Activated CD4-positive, alpha-beta memory T cell treated with anti-CD3 and anti-CD28 coated beads for 36 hours (primary cell): ENCODE data around the gene RAB37. TPM values are rescaled to one million over a fixed set of nuclear protein-coding genes. Genes with fewer than 3 reads are reported as not detected.

Source experiments
- CTCF ChIA-PET: fragments of 350-600 bp; sonication (Branson Sonifier 250); formaldehyde crosslinking; loops from one replicate; lab custom pipeline; 2021; ENCODE audit warnings: antibody characterized with exemption, inconsistent platforms; lab: Charles Lee
- POLR2A ChIA-PET: fragments of 350-600 bp; sonication (Branson Sonifier 250); formaldehyde crosslinking; loops from one replicate; lab custom pipeline; 2021; ENCODE audit warnings: antibody characterized with exemption; lab: Charles Lee
- DNase-seq: peaks from one replicate; pipeline ENCODE4 v3.0.0-alpha.2; 2020
- H3K27ac Mint-ChIP-seq: one replicate; pipeline ENCODE4 v1.8.0; 2021; ENCODE audit warnings: mixed read lengths
- H3K27me3 Mint-ChIP-seq: one replicate; pipeline ENCODE4 v1.8.0; 2021; ENCODE audit warnings: mixed read lengths
- H3K36me3 Mint-ChIP-seq: one replicate; pipeline ENCODE4 v1.8.0; 2021; ENCODE audit warnings: mixed read lengths
- H3K4me1 Mint-ChIP-seq: one replicate; pipeline ENCODE4 v1.8.0; 2021; ENCODE audit warnings: low read depth, mixed read lengths
- H3K4me3 Mint-ChIP-seq: one replicate; pipeline ENCODE4 v1.8.0; 2021; ENCODE audit warnings: mild to moderate bottlenecking, mixed read lengths
- H3K9me3 Mint-ChIP-seq: one replicate; pipeline ENCODE4 v1.8.0; 2021; ENCODE audit warnings: mixed read lengths
- intact Hi-C: fragments of 100-400 bp; cut with micrococcal nuclease; formaldehyde crosslinking; loops from one replicate; pipeline ENCODE4 v1.15.1; 2023
- total RNA-seq, 2 experiments: library from RNA; stranded (reverse); gene quantifications; one replicate each; pipeline ENCODE4 v1.2.3, GENCODE V29; 2021

Gene RAB37
- total RNA-seq, 2 experiments from 2014 or later, result 6.5 to 7.0 TPM

DNA sequence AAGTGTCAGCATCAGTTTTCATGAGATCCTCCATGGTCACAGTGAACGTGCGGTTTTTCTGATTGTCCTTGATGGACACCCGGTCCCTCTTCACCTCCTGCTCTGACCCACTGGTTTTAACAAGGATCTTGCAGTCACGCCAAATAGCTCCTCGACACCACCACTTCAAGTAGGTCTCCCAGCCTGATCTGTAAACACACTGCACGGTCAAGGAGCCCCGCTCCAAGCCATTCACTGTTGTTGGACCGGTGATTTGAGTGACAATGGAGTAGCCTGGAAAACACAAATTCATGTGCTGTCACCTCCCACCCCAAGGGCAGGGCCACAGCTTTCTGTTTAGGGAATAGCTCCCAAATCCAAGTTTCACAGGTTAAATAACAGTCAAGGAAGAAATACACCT, 32.5 kb upstream of the RAB37 start:
- Mint-ChIP-seq H3K4me1 (no peaks in the 10 kb centered on the region), H3K9me3 (no peaks in the 10 kb centered on the region), H3K27ac (no peak overlapping the region), H3K4me3 (no peak overlapping the region), H3K36me3 (no peaks in the 10 kb centered on the region), H3K27me3 (peaks cover 3% of the 10 kb centered on the region)
- POLR2A ChIA-PET, result no interaction called here
- intact Hi-C loops, result no loop called here
- CTCF ChIA-PET, result no interaction called here
- DNase-seq, result no peak

DNA sequence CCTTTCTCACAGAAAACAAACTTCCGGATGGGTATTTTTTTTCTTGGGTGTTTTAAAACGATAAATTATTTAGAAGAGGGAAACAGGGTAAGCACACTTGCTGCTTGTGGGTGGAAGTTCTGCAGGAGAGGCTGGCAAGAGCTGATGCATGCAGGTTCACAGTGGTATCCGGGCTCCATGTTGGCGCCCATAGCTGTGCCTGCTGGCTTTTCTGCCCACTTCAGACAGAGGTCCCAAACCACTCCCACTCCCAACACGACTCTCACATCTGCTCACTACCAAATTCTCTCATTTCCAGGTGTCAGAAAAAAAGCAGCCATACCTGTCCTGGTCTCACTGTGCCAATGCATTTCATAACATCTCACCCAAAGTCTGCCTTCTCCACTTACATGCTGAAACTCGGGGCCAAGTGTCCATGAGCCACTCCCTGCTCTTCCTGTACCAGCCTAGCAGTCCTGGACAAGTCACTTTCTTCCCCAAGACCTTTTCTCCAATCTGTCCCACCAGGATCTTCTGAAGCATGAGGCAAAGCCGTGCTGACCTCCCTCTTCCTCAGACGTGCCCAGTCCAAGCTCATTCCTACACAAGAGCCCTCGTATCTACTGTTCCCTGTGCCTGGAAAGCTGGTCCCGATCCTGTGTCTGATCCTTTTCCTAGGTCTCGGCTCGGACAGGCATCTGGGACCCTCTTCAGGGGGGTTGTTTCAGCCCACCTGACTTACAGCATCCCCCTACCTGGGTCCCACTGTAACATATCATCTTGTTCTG, 25.8 kb upstream of the RAB37 start:
- Mint-ChIP-seq H3K27me3 (peaks cover 8% of the 10 kb centered on the region), H3K27ac (no peak overlapping the region), H3K36me3 (no peaks in the 10 kb centered on the region), H3K4me1 (peaks cover 5% of the 10 kb centered on the region), H3K9me3 (no peaks in the 10 kb centered on the region), H3K4me3 (no peak overlapping the region)
- intact Hi-C loops, result no loop called here
- ChIA-PET CTCF (interaction anchor here (0.6 kb wide), 1 partner anchor 69 kb away, joined by 5 read pairs; no protein-coding TSS in a partner anchor), POLR2A (no interaction called here)
- no peak for DNase-seq

DNA sequence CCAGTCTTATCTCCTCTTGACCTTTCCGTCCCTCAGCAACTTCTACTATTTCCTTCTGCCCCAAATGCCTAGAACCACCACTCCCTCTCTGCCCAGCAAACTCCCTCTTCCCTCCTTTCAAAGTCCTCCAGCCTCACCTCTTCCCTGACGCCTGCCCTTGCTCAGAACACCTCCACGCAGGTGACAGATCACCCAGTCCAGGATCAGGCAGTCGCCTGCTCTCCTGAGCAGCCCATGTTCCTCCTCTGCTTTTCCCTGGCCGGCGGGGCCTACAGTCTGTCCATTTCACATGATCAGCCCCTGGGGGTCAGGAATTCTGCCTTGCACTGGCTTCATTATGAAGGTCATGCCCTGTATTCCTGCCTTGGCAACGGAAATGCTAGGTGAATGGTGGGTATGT, 24.8 kb upstream of the RAB37 start:
- no peak for DNase-seq
- H3K4me3 Mint-ChIP-seq, result no peak overlapping the region
- no peaks in the 10 kb centered on the region for H3K9me3 Mint-ChIP-seq
- no peak overlapping the region for H3K27ac Mint-ChIP-seq
- ChIA-PET CTCF (interaction anchor here (0.6 kb wide), 1 partner anchor 70 kb away, joined by 5 read pairs; no protein-coding TSS in a partner anchor), POLR2A (no interaction called here)
- no peaks in the 10 kb centered on the region for H3K36me3 Mint-ChIP-seq
- intact Hi-C loops, result no loop called here
- H3K27me3 Mint-ChIP-seq, result peaks cover 8% of the 10 kb centered on the region
- peaks cover 5% of the 10 kb centered on the region for H3K4me1 Mint-ChIP-seq

DNA sequence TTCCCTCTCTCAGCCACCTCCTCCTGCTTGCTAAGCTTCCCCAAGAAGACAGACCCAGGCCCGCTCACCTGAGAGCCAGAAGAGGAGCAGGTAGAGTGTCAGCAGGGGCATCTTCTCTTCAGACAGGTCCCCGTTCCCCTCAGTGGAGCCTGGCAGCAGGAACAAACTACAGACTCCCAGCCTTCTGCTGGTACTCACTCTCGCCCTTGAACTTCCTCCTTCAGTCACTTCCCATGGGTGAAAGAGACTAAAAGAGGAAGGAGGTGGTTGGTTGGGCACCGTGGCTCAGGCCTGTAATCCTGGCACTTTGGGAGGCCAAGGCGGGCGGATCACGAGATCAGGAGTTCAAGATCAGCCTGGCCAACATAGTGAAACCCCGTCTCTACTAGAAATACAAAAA, 24.3 kb upstream of the RAB37 start, which contains the start of gene CD300LF:
Gene CD300LF, minus strand, starts transcription at position 168 of the 400 bp plus-strand sequence. Its CDS starts 57 bp downstream, at position 111.
- Mint-ChIP-seq H3K36me3 (no peaks in the 10 kb centered on the region), H3K4me1 (peaks cover 5% of the 10 kb centered on the region), H3K4me3 (no peak within 1 kb of the TSS), H3K9me3 (no peaks in the 10 kb centered on the region), H3K27me3 (peaks cover 8% of the 10 kb centered on the region), H3K27ac (no peak within 1 kb of the TSS)
- intact Hi-C loops, result no loop called here
- no peak for DNase-seq
- CTCF ChIA-PET, result no interaction called here
- POLR2A ChIA-PET, result no interaction called here

DNA sequence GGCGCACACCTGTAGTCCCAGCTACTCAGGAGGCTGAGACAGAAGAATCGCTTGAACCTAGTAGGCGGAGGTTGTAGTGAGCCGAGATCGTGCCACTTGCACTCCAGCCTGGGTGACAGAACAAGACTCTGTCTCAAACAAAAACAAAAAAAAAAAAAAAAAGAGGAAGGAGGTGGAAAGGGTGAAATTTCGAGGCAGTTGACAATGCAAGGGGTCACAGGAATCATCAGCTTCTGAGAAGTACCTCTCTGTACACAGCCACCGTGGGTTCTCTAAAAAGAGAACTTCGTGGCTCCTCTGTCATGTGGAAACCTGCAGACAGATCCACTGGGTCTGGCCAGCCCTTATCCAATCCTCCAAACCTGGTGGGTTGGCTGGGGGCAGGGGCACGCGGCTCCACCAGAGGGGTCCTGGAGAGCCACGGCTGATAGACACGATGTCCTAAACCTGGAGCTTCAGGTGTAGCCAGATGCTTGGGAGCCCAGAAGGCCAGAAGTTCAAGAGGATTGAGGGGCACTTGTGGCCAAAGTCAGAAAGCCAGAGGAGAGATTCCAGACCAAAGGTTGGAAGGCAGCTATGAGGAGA, 23.8 kb upstream of the RAB37 start:
- H3K27me3 Mint-ChIP-seq, result peaks cover 8% of the 10 kb centered on the region
- H3K4me1 Mint-ChIP-seq, result peaks cover 5% of the 10 kb centered on the region
- ChIA-PET POLR2A (no interaction called here), CTCF (interaction anchor here (1.0 kb wide), 1 partner anchor 56 kb away, joined by 5 read pairs; no protein-coding TSS in a partner anchor)
- DNase-seq, result no peak
- no peak overlapping the region for H3K27ac Mint-ChIP-seq
- H3K9me3 Mint-ChIP-seq, result no peaks in the 10 kb centered on the region
- H3K4me3 Mint-ChIP-seq, result no peak overlapping the region
- H3K36me3 Mint-ChIP-seq, result no peaks in the 10 kb centered on the region
- intact Hi-C loops, result no loop called here

DNA sequence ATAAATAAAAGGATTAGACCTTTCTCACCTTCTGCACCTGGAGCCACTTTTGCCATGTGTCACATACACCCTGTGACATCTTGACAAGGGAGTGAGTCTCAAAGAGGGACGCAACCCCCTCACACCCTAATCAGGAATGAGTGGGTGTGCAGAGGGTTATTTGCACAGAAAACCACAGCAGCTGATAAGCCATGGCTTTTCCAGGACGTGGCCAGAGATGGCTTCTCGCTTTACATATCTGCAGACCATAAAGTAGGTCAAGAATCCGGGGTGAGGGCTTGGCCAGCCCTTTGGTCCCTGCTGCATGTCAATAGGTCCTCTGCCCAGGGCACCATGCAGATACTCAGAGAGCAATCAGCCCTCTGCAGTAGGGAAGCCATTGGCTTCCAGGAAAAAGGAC, 21.9 kb upstream of the RAB37 start:
- no peak overlapping the region for H3K4me3 Mint-ChIP-seq
- no peak for DNase-seq
- no peaks in the 10 kb centered on the region for H3K9me3 Mint-ChIP-seq
- ChIA-PET CTCF (interaction anchor here (0.9 kb wide), 1 partner anchor 58 kb away, joined by 3 read pairs; no protein-coding TSS in a partner anchor), POLR2A (no interaction called here)
- no peak overlapping the region for H3K27ac Mint-ChIP-seq
- H3K27me3 Mint-ChIP-seq, result peaks cover 8% of the 10 kb centered on the region
- intact Hi-C loops, result no loop called here
- H3K4me1 Mint-ChIP-seq, result peaks cover 5% of the 10 kb centered on the region
- H3K36me3 Mint-ChIP-seq, result no peaks in the 10 kb centered on the region

DNA sequence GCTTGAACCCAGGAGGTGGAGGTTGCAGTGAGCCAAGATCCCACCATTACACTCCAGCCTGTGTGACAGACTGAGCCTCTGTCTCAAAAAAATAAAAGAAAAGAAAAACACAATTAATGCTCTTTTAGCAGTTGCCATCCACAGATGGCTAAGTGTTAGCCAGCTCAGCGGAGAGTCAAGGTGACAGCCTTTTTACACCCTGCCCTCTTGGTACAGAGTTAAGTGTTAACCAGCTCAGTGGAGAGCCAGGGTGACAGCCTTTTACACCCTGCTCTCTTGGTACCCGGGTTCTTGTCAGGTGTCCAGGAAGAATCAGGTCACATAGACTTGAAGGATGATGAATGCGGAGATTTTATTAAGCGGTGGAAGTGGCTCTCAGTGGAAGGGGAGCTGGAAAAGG, 16.6 kb upstream of the RAB37 start:
- H3K9me3 Mint-ChIP-seq, result no peaks in the 10 kb centered on the region
- H3K27ac Mint-ChIP-seq, result no peak overlapping the region
- POLR2A ChIA-PET, result no interaction called here
- H3K4me1 Mint-ChIP-seq, result no peaks in the 10 kb centered on the region
- no peak for DNase-seq
- CTCF ChIA-PET, result interaction anchor here (0.8 kb wide), 2 partner anchors 50 to 63 kb away, joined by 3 read pairs; no protein-coding TSS in a partner anchor
- no peaks in the 10 kb centered on the region for H3K27me3 Mint-ChIP-seq
- no peak overlapping the region for H3K4me3 Mint-ChIP-seq
- H3K36me3 Mint-ChIP-seq, result no peaks in the 10 kb centered on the region
- intact Hi-C loops, result no loop called here

DNA sequence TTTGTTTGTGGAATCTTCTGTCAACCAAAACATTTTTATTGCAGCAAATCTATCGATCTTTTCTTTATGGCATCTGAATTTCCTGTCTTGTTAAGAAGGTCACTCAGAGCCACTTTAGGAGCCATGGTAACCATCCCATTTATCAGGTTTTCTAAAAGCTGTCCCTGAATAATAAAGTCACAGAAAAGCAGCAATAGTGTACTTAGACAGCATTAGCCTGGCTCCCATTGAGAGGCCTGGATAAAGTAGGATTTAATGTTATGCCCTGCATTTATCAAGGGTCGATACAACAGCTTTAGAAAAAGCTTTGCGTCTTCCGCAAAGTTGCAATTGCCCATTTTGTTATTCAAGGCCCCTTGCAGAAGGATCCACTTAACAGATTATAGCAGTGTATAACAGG, 14.3 kb upstream of the RAB37 start:
- Mint-ChIP-seq H3K4me1 (no peaks in the 10 kb centered on the region), H3K4me3 (no peak overlapping the region), H3K27me3 (no peaks in the 10 kb centered on the region), H3K36me3 (no peaks in the 10 kb centered on the region), H3K27ac (no peak overlapping the region), H3K9me3 (no peaks in the 10 kb centered on the region)
- ChIA-PET POLR2A (no interaction called here), CTCF (interaction anchor here (0.6 kb wide), 1 partner anchor 14 kb away, joined by 3 read pairs; the partner anchor contains the start of gene RAB37)
- intact Hi-C loops, result no loop called here
- no peak for DNase-seq

DNA sequence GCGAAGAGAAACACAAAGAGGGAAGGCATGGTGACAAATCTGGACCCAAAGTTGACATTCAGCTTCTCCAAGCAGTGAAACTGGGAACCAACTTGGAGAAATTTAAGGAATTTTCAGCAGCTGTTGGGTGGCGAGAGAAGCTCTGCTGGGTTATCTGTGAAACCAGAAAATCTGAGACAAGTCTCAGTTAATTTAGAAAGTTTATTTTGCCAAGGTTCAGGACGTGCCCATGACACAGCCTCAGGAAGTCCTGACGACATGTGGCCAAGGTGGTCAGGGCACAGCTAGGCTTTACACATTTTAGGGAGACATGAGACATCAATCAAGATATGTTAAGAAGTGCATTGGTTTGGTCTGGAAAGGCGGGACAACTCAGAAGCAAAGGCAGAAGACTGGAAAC, 13.2 kb upstream of the RAB37 start:
- H3K27ac Mint-ChIP-seq, result no peak overlapping the region
- H3K4me3 Mint-ChIP-seq, result no peak overlapping the region
- no peaks in the 10 kb centered on the region for H3K27me3 Mint-ChIP-seq
- ChIA-PET CTCF (interaction anchor here (1.2 to 4.5 kb wide), 2 partner anchors 13 to 66 kb away, joined by 3 to 12 read pairs; partner anchors contain the start of gene RAB37), POLR2A (no interaction called here)
- no peaks in the 10 kb centered on the region for H3K9me3 Mint-ChIP-seq
- H3K36me3 Mint-ChIP-seq, result no peaks in the 10 kb centered on the region
- H3K4me1 Mint-ChIP-seq, result no peaks in the 10 kb centered on the region
- no peak for DNase-seq
- intact Hi-C loops, result no loop called here

DNA sequence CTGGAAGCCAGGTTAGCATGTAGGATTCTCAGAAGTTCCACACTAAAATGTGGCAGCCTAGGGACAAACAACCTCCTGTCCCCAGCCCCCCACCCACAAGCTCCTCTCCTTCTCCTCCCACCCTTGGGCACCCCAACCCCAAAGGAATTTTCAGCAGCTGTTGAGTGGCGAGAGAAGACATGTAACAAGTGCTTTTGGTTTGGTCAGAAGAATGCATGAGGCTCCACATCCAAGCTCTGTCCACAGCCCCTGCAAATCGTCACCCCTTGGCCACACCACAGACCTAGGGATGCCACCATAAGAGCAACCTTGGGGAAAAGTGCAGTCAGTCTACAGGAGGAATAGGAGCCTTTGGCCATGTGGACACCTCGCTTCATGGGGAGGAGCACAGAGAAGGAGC, 11.9 kb upstream of the RAB37 start:
- CTCF ChIA-PET, result interaction anchor here (4.5 kb wide), 1 partner anchor 68 kb away, joined by 12 read pairs; no protein-coding TSS in a partner anchor

DNA sequence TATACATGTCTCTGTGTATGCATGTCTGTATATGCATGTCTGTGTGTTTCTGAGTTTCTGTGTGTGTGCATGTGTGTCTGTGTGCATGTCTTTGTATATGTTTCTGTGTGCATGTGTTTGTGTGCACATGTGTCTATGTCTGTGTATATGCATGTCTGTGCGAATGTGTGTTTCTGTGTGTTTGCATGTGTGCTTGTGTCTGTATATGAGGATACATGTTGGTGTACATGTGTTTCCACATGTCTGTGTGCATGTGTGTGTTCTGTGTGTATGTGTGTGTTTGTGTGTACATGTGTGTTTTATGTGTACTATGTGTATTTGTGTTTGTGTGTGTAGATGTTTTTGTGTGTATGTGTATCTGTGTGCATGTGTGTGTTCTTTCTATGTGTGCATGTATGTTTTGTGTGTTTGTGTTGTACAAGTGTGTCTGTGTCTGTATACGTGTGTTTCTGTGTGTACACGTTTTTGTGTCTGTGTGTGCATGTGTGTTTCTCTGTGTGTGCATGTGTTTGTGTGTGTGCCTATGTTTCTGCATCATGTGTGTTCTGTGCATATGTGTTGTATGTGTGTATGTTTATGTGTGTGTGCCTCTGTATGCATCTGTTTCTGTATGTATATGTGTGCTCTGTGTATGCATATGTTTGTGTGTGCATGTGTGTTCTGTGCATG, 8.9 kb upstream of the RAB37 start:
- no peak overlapping the region for H3K4me3 Mint-ChIP-seq
- DNase-seq, result no peak
- POLR2A ChIA-PET, result no interaction called here
- no peaks in the 10 kb centered on the region for H3K36me3 Mint-ChIP-seq
- CTCF ChIA-PET, result no interaction called here
- H3K4me1 Mint-ChIP-seq, result peaks cover 13% of the 10 kb centered on the region
- intact Hi-C loops, result no loop called here
- no peak overlapping the region for H3K27ac Mint-ChIP-seq
- no peaks in the 10 kb centered on the region for H3K27me3 Mint-ChIP-seq
- no peaks in the 10 kb centered on the region for H3K9me3 Mint-ChIP-seq

More for the DNA sequence above, 11.9 kb upstream of the RAB37 start:
- POLR2A ChIA-PET, result interaction anchor here (0.6 kb wide), 1 partner anchor 36 kb away, joined by 3 read pairs; no protein-coding TSS in a partner anchor
- H3K9me3 Mint-ChIP-seq, result no peaks in the 10 kb centered on the region
- H3K4me1 Mint-ChIP-seq, result peaks cover 2% of the 10 kb centered on the region
- no peaks in the 10 kb centered on the region for H3K27me3 Mint-ChIP-seq
- intact Hi-C loops, result no loop called here
- H3K4me3 Mint-ChIP-seq, result no peak overlapping the region
- H3K27ac Mint-ChIP-seq, result no peak overlapping the region
- no peak for DNase-seq
- H3K36me3 Mint-ChIP-seq, result no peaks in the 10 kb centered on the region

DNA sequence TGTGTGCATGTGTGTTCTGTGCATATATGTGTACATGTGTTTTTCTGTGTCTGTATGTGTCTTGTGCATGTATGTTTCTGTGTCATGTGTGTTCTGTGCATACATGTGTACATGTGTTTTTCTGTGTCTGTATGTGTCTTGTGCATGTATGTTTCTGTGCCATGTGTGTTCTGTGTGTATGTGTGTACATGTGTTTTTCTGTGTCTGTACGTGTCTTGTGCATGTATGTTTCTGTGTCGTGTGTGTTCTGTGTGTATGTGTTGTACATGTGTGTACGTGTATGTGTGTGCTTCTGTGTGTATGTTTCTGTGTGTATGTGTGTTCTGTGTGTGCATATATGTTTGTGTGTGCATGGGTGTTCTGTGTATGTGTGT, 8.4 kb upstream of the RAB37 start:
- H3K9me3 Mint-ChIP-seq, result no peaks in the 10 kb centered on the region
- CTCF ChIA-PET, result no interaction called here
- peaks cover 13% of the 10 kb centered on the region for H3K4me1 Mint-ChIP-seq
- H3K27ac Mint-ChIP-seq, result no peak overlapping the region
- H3K36me3 Mint-ChIP-seq, result no peaks in the 10 kb centered on the region
- no peaks in the 10 kb centered on the region for H3K27me3 Mint-ChIP-seq
- no peak overlapping the region for H3K4me3 Mint-ChIP-seq
- no peak for DNase-seq
- POLR2A ChIA-PET, result no interaction called here
- intact Hi-C loops, result no loop called here
